NCI-H748 (cell line): ENCODE results near the gene OR1F1.
A peak's percentile ranks its signal among the peaks of the same experiment; 100 is the strongest.
"Not testable (repeated sequence)": the region's sequence is repeated elsewhere in the genome, so short reads cannot be mapped to it uniquely, and the experiment has no call there.

Experiments used
- DNase-seq: peaks from one replicate; lab custom pipeline; 2025; ENCODE audit not compliant: unreplicated experiment; lab: John Stamatoyannopoulos, UW

The OR1F1 gene

DNA sequence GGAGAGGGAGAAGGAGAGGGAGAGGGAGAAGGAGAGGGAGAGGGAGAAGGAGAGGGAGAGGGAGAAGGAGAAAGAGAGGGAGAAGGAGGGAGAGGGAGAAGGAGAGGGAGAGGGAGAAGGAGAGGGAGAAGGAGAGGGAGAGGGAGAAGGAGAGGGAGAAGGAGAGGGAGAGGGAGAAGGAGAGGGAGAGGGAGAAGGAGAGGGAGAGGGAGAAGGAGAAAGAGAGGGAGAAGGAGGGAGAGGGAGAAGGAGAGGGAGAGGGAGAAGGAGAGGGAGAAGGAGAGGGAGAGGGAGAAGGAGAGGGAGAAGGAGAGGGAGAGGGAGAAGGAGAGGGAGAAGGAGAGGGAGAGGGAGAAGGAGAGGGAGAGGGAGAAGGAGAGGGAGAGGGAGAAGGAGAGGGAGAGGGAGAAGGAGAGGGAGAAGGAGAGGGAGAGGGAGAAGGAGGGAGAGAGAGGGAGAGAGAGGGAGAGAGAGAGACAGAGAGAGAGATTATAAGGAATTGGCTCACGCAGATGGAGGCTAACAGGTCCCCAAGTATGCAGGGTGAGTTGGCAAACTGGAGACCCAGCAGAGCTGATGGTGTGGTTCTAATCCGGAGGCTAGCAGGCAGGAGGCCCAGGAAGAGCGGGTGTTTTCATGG lies 9.8 kb downstream of the OR1F1 start:
- DNase-seq = not testable (repeated sequence)

DNA sequence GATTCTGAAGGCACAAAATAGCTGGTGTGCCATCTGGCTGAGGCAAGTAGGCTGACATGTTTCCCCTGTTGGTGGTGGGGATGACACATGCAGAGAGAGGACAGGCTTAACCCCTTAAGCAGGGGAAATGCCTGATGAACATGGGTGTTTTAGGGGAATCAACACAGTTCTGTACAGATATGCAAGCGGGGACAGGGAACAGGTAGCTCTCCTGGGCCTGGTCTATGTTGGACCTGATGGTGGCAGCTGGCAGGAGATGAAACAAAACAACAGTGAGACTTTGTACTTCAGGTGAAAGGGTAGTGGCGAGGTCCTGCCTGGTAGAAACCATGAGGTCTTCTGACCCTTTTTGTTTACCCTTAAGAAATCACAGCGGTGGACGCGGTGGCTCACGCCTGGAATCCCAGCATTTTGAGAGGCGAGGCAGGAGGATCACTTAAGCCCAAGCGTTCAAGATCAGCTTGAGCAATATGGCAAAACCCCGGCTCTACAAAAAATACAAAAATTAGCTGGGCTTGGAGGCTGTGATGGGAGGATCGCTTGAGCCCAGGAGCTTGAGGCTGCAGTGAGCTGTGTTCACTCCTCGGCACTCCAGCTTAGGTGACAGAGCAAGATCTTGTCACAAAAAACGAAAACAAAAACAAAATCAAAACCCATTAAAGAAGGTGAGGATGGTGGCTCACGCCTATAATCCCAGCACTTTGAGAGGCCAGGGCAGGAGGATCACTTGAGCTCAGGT lies 10.5 kb downstream of the OR1F1 start:
- DNase-seq = no peak

DNA sequence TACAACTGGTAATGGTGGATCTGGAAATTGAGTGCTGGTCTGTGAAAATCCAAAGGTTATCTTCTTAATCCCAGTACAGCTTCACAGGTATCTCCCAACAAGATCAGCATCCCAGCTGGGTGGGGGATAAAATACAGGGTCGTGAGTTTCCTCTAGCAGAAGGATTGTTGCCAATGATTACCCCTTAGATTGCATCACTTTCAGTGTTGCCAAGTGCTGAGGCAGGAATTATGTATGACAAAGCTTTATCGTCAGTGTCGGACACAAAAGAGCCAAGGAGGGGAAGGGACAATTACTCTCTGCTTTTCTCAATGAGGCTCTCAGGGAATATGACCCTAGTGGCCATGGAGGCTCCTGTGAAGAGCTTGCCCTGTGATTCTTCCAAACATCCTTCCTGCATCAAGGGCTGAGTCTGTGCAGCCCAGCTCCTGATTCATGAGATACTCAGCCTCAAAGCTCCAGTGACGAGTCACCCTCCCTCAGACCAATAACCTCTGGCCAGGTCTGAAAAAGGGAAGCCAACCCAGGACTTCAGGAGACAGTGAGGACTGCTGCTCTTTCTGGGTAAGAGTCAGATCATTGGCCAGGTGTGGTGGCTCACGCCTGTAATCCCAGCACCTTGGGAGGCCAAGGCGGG lies 15.0 kb downstream of the OR1F1 start:
- DNase-seq = no peak

DNA sequence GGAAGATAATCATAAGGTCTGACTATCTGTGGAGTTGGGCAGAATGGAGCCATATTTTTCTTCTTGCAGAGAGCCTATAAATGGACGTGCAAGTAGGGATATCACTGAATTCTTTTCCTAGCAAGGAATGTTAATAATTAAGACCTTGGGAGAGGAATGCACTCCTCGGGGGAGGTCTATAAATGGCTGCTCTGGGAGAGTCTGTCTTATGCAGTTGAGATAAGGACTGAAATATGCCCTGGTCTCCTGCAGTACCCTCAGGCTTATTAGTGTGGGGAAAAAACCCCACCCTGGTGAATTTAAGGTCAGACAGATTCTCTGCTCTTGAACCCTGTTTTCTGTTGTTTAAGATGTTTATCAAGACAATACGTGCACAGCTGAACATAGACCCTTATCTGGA lies 17.9 kb downstream of the OR1F1 start:
- not testable (repeated sequence) for DNase-seq

DNA sequence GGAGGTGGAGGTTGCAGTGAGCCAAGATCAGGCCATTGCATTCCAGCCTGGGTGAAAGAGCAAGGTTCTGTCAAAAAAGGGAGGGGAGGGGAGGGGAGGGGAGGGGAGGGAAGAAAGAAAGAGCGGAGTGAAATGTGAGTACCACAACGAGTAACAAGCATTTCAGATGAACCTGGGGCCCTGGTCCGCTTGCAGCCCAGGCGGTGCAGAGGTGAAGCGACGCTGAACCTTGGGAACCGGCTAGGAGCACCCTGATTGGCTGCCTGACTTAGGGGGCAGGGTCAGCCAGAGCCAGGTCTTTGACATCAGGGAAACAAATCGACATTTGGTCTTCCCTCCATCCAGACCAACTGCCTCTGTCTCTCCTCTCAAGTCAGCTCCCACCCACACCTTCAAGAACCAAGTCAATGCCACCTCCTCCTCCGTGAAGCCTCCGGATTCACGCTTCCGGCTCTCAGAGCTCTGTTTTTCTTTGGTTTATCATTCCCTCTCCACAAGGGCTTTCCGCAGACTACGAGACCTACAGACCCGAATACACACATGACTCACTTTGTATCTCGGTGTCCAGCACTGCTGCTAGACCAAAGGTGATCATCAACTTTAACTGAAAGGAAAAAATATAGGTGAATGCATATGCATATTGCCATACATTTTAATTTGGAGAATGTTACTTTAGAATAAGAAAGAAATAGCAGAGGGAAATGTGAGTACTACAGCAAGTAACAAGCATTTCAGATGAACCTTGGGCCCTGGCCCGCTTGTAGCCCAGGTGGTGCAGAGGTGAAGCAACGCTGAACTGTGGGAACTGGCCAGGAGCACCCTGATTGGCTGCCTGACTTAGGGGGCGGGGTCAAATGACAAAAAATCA lies 19.3 kb downstream of the OR1F1 start:
- no peak for DNase-seq

DNA sequence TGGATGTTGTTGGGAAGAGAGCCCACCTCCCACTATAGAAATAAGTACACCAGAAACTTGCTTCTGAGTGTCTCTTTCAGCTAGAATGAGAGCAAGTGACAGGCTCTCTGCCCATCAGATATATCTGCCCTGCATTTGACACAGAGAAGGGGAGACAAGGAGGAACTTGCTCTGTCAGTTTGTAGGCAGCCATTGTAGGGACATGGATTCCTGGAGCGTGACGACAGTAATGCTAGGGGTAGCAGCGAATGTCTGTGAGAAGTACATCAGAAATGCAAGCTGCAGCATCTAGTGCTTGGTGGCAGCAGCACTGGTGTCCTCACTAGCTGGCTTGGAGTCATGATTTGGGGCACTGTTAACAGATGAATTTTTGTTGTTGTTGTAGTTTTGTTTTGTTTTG lies 24.0 kb downstream of the OR1F1 start:
- DNase-seq = no peak

DNA sequence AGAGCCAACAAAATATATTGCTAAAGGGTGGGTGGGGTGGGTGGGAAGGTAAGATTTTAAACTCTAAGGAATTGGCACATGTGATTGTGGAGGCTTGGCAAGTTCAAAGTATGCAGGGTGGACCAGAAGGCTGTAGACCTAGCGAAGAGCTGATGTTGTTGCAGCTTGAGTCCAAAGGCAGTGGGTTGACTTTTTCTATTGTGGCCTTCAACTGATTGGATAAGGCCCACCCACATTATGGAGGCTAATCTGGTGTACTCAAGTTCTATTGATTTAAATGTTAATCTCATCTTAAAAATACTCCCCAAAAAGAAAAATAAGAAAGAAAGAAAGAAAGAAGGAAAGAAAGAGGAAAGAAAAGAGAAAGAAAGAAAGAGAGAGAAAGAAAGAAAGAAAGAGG lies 24.6 kb downstream of the OR1F1 start:
- DNase-seq = no peak

DNA sequence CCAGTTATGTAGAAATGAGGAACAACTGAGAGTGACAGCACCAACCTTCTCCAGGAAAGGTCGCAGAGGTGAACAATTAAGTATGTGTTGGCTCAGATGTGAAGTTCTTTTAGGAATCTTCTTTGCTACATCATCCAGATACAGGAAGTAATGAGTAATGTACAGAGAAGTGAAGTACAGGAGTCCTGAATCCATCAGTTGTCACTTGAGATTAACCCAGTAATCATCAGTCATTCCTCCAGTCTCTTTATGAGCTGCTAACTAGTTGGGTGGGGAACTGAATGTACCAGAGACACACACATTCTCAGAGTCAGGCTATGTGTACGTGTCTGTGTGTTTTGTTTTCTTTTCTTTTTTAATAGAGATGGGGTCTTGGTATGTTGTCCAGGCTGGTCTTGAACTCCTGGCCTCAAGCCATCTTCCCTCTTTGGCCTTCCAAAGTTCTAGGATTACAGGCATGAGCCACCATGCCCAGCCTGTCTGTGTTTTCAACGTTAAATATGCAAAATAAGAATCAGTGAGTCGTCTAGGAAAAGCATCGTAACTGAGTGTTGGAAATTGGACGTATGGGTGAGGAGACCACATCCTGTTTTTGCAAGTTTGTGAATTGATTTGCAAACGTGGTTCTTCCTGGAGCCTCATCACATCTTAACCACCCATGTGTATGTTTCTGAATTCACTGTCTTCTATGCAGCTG lies 27.0 kb downstream of the OR1F1 start:
- DNase-seq = no peak

DNA sequence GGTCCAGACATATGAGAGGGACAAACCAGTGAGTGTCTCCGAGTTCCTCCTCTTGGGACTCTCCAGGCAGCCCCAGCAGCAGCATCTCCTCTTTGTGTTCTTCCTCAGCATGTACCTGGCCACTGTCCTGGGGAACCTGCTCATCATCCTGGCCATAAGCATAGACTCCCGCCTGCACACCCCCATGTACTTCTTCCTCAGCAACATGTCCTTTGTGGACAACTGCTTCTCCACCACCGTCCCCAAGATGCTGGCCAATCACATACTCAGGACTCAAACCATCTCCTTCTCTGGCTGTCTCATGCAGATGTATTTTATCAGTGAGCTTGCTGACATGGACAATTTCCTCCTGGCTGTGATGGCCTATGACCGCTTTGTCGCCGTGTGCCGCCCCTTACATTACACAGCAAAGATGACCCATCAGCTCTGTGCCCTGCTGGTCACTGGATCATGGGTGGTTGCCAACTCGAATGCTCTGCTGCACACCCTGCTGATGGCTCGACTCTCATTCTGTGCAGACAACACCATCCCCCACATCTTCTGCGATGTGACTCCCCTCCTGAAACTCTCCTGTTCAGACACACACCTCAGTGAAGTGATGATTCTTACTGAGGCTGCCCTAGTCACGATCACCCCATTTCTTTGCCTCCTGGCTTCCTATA lies 27.7 kb downstream of the OR1F1 start:
- no peak for DNase-seq

DNA sequence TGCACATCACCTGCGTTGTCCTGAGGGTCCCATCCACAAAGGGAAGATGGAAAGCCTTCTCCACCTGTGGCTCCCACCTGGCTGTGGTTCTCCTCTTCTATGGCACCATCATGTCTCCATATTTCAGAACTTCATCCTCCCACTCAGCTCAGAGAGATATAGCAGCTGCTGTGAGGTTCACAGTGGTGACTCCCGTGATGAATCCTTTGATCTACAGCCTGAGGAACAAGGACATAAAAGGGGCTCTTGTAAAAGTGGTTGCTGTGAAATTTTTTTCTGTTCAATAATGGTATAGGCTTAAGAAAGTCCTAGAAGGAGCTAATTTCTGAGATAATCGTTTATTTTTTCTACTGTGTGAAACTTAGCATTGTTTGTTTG lies 28.2 kb downstream of the OR1F1 start:
- DNase-seq = no peak

DNA sequence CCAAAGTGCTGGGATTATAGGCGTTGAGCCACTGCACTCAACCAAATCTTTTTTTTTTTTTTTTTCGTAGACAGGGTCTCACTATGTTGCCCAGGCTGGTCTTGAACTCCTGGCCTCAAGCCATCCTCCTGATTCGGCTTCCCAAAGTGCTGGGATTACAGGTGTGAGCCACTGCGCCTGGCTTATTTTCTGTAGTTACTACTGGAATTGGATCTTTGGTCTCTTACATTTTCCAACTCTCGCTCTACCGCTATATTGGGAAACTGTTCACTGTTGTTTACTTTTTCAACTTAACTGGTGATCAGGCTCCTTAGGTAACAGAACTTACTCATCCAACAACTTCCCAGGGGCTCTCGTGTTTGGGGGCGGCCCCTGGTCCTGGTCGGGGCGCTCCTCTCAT lies 32.8 kb downstream of the OR1F1 start:
- DNase-seq = no peak

DNA sequence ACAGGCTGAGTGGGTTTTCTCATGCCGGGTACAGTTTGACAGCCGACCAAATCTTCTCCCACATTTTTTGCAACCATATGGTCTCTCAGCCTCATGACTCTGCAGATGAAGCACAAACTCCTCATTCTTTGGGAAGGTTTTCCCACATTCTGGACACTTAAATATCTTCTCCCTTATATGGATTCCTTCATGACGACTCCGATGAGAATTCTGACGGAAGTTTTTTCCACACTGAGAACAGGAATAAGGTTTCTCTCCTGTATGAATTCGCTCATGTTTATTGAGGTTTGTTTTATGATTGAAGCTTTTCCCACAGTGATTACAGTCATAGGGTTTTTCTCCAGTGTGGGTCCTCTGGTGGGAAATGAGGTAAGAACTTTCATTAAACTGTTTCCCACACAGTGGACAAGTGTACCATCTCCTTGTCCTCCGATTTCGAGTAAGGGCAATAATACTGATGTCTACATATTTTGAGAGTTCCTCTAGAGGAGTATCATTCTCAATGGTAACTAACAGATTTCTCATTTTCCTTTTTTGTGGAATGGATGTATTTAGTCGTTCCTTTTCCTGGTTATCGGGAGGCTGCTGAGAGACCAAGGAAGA lies 36.0 kb downstream of the OR1F1 start:
- no peak for DNase-seq

DNA sequence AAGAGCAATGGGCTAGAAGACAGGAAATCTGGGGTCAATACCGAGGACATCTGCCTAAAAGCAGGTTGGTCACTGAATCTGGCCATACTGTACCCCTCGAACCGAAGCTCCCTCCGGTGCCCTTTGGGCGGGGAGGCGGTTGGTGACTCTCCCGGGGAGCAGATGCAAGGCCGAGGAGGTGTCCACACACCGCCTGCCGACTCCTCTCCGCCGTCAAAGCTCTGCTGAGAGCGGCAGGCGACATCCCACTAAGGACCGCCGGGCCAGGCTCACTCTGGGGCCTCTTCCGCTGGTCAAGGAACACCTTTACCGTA lies 46.5 kb downstream of the OR1F1 start:
- DNase-seq = no peak

DNA sequence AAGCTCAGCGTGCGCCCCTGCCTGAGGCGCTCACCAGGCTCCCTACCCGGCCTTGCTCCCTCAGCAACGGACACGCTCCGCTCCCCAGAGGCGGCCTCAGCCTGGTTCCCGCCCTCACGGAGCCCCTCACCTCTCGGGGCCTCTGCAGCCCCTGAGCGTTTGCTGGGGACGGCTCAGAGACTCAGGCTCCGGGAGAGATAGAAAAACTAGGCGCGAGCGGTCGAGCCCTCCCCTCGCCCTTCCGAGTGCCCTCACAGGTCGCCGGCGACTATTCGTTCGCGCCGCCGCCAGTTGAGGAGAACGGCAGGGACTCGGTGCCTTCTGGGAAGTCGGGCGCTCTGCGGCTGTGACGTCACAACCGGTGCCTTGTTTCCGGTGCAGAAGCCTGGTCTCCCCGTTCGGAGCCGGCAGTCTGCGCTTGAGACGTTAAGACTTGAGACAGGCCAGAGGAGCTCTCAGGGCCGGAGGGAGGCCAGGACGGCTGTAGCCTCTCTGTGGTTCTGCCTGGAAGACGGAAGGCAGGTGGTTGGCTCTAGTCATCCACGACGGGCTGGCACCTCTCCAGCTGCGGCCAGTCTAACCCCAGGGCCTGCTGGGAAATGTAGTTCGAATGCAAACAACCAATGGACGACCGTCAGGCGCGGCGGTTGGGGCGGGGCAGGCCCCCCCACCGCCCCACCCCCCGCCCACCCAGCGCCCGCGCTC lies 47.0 kb downstream of the OR1F1 start, which contains the start of gene ZNF200:
ZNF200 (minus strand) TSS at position 302 of the 705 bp plus-strand sequence. CDS start 1,403 bp downstream, outside the sequence.
- DNase-seq = peak; percentile 92

DNA sequence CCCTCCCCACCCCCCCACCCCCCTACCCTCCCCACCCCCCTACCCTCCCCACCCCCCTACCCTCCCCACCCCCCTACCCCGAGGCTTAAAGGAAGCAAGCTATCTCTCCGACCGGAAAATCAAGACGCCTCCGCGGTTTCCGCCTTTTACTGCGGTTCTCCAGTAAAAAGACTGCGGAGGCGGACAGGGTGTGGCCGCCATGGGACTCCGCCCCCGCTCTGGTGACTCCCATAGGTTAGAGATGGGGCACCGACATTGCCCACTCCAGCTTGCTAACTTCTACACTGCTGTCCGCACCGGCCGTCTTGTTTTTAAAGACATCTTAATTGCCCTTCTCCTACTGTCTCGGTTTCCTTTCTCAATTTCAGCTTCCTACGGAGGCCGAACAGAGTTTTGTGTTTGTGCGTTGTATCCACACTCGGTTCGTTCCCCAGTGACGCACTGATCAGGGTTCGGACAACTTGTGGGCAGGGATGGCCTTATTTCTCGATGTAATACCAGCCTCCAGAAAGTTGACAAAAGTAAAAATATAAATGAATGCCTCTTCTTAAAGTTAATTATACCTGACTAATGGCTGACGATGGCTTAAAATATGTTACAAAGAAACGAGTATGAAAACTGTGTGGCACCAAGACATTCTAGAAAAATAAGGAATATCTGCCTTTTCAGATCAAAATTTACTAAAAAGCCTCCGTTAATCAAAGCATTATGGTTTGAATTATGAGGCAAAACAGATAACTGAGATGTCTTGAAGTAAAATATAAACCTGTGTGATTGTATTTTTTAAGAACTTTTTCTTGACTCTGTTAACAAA lies 48.1 kb downstream of the OR1F1 start:
- no peak for DNase-seq

DNA sequence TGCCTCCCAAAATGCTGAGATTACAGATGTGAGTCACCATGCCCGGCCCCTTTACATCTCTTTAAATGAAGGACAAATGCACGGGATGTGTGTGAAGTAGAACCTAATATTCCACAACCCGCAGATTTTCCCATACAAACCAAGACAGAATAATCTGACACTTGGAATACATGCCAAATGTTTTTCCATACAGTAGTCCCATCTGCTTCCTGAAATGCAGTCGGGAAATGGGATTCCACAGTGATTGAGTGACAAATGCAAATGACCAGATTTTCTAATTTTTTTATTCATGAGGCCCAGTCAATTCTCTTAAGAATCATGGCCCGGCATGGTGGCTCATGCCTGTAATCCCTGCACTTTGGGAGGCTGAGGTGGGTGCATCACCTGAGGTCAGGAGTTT lies 53.8 kb downstream of the OR1F1 start:
- no peak for DNase-seq

DNA sequence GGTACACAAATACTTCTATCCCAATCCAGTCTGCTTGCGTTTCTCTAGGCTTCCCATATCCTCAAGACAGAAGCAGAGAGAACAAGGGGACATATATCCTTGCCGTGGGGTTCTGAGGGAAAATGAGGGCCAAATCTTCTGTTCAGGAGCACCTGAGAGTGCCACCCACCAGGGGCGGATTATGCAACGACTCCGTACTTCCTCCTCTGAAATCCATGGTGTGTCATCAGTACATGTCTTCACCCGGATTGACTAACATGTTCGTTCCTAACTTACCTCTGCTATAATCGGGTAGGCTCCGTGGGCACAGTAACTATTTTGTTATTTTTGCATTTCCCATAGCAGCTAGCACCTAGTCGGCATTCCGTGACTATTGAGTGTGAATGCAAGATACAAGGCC lies 54.7 kb downstream of the OR1F1 start:
- DNase-seq = no peak

DNA sequence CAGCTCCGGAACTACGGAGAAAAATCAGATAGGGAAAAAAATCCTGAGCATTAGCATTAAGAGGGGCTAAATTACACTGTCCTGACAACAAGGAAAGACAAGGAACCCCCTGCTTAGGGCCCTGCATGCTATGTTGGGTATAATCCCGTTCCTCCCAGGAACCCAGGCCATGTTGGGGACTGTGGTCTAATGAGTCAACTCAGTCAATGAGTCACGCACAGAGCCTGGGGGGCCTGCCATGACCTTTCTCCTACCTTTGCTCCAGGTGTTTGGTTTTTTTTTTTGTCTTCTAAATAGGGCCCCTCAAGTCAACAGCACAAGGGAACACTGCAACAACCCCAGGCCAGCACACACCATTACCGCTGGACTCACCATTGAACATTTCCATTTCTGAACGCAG lies 55.9 kb downstream of the OR1F1 start:
- DNase-seq = no peak

DNA sequence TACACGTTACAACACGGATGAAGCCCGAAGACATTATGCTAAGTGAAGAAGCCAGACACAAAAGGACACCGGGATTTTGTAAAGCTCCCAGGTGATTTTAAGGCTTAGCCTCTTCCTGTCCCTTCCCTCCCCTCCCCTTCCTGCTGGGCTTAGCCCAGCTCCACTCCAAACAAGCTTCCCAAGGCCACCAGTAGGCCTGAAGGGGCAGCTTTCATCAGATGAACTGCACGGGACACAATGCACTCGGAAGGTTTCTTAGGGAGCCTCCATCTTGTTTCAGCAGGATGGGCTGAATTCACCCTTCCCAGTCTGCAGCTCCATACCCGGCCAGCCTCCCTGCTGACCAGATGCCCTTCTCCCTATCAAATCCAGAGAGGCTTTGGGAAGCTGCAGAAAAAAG lies 58.0 kb downstream of the OR1F1 start:
- no peak for DNase-seq
